GM18861 (cell line): Measurements from ENCODE around the gene ENTHD1.
"Not testable (repeated sequence)": the region's sequence is repeated elsewhere in the genome, so short reads cannot be mapped to it uniquely, and the experiment has no call there.

ENCODE experiments used
- ATAC-seq: cut with Tn5 transposase; IDR thresholded peaks from one replicate; pipeline ENCODE4 v1.9.1; 2021; ENCODE audit not compliant: unreplicated experiment

Gene ENTHD1

DNA sequence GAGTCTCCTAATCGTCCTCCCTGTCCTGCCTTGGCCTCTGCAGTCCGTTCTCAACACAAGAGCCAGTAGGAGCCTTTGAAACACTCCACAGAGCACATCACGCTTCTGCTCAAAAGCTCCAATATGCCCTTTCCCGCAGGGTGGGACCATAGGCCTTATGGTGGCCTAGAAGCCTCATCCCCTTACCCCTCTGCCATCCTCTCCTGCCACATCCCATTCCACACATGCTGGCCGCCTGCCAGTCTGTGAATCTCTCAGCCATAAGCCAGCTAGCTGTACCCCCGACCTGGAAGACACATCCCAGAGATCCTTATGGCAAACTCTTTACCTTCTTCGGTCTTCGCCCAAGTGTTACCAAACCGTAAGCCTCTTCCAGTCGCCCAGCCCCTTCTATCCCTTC, 157.8 kb downstream of the ENTHD1 start:
- ATAC-seq: no peak

DNA sequence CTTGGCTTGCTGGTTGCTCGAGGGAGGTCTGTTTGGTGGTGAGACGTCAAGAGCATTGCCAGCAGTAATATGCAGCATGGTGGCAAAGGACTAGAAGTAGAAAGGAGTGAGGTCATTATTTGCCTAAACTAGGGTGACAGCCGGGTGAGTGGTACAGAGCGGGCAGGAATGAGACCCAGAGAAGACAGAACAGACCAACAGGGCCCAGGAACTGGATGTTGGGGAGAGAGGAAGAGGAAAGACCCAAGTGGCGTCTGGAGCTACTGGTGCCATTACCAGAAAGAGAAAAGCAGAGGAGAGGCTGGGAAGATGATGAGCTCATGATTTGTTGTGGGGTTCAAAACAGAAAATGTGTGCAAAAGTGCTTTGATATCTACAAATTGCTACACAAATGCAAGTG, 158.7 kb downstream of the ENTHD1 start:
- ATAC-seq: no peak

DNA sequence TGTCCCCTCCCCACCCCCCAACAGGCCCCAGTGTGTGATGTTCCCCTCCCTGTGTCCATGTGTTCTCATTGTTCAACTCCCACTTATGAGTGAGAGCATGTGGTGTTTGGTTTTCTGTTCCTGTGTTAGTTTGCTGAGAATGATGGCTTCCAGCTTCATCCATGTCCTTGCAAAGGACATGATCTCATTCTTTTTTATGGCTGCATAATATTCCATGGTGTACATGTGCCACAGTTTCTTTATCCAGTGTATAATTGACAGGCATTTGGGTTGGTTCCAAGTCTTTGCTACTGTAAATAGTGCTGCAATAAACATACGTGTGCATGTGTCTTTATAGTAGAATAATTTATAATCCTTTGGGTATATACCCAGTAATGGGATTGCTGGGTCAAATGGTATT, 159.5 kb downstream of the ENTHD1 start:
- not testable (repeated sequence) for ATAC-seq

DNA sequence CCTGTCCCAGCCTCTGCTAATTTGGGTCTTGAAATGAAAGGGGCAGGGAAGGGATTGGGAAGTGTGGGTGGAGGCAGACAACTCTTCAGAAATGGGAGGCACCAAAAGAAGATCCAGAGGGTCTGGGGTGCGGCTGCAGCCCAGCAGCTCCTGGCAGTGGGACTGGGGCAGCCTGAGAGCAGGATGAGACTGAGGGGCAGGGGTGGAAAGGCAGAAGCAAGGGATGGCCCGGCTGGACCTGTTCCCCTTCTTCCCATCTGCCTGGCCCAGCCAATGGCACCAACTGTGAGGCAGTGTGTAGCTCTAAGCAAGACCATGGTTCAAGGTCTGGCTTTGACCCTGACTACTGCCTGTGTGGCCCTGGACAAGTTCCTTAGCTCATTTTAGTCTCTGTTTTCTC, 160.4 kb downstream of the ENTHD1 start:
- no peak for ATAC-seq

DNA sequence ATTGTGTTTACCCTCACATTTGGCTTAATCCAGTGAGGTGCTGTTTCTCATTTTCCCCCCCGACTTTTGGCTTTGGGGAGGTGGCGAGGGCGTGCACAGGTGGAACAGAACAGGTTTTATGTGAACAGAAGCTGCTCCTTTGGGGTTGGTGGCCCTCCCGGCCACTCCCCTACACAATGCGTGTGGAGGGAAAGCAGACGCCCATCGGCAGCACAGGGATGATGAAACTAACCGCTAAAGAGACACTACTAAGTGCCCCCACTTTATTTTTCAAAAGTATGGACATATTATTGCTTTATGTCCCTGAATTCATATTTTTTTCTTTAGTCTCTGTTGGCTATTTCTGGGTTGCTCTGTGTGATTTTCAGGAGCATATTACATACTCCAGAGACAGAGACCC, 160.9 kb downstream of the ENTHD1 start:
- ATAC-seq: no peak

DNA sequence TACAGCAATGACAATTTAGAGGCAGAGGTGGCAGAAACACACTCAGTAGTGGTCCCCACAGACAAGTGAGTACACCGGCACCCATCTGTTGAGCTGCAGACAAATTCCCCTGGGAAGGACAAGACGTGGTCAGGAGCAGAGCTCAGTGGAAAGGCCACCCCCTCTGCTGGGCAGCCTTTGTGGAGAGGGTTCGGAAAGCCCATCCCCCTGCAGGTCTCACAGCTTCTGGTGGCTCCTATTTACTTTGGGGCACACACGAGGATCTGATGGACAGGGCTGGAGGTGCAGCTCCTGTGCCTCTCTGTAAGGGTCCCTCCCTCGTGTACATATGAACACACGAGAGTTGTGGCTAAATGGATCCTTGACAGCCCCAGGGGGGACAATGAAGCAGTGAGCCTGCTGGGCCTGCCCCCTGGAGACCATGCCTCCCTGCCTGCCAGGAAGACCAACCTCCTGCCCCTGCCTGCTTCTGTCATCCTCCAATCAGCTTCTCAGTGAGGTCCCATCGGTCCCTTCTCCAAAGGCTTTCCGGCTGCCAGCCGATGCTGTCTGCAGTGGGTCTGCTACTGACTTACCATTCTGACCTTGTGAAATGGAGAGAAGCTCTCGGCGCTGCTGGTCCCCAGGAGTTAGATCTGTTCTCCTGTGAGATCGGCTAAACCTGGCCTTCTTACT, 161.5 kb downstream of the ENTHD1 start:
- no peak for ATAC-seq

DNA sequence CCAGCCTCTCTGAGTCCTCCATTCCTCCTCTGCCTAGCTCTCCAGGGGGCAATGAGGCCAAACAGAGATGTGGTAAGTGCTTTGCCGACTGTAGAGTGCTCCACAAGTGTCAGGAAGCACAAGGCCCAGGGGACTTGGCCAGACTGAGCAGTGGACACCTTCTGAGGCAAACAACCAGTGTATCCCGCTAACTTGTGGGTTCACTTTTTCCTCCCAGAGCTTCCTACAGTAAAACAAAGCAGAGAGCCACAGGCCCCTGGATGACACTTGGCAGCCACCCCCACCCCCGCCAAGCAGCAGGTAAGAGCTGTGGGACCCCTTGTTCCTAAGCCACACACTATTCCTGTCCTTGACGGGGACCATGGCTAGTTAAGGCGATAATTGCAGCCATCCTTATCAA, 162.1 kb downstream of the ENTHD1 start:
- no peak for ATAC-seq

DNA sequence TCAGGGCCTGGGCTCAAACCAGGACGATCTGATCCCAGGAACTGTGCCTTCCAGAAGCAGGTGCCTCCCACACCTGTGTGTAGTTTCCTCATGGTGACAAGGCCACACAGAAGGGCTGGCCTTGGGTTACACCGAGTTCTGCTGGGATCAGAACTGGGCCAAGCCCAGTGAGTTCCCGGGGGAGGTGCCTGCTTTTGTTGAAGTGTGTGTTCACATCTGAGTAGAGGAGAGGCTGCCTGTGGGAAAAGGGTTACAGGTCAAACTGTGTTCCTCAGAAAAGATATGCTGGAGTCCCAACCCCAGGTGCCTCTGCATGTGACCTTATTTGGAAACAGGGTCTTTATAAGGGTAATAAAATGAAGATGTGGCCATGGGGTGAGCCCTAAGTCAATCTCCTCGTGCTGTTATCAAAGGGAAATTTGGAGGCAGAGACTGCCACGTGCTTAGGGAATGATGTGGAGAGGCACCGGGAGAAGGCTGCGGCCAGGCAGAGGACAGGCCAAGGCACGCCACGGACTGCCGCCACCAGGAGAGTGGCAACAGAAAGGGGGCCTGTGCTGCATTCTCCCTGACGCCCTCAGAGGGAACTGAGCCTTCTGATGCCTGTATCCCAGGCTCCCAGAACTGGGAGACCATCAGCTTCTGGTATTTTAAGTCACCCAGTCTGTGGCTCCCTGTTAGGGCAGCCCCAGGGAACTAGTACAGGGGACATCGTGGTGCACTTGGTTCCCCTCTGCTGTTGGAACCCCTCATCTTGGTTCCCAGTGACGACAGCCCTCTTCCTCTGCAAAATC, 164.2 kb downstream of the ENTHD1 start:
- ATAC-seq: no peak

DNA sequence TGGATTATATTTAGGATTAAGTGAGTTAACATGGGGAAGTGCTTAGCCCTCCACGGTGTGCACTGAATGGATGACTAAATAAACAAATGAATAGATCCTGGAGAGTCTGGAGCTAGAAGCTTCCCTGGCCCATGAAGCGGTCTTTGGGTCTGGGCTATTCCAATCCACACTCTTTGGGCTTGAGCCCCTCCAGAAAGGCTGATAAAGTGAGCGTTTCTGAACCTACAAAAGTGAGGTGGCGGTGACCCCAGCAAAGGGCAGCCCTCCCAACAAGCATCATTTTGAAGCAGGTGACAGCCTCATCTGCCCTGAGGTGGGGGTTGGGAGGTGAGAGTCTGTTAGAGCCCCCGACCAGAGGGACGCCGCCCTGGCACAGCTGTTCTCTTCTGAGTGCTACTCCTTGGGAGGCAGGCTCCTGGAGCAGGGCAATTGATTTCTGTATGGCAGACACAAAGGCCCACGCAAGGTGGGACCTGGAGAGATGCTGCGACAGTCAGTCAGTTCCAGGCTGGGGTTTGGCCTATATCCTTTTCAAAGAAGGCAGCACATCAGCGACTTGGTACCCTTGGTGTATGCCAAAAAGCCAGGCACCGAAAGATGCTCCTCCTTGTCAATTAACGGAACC, 165.2 kb downstream of the ENTHD1 start:
- no peak for ATAC-seq

DNA sequence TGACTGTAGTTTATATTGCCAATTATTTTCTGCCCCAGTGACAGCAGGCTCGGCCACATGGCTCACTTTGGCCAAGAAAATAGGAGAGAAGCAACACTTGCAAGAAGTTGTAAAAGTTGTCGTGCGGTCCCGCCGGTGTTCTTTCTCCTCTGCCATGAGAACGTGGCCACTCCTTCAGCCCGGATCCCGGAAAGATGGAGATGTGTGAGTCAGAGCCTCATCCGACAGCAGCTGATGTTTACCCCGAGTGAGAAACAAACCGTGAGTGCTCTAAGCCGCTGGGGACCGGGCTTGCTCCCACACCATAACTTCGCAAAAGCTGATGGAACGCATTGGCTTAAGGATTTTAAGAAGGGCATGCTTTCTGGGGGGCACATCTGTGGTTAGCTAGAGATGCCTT, 166.0 kb downstream of the ENTHD1 start:
- no peak for ATAC-seq

DNA sequence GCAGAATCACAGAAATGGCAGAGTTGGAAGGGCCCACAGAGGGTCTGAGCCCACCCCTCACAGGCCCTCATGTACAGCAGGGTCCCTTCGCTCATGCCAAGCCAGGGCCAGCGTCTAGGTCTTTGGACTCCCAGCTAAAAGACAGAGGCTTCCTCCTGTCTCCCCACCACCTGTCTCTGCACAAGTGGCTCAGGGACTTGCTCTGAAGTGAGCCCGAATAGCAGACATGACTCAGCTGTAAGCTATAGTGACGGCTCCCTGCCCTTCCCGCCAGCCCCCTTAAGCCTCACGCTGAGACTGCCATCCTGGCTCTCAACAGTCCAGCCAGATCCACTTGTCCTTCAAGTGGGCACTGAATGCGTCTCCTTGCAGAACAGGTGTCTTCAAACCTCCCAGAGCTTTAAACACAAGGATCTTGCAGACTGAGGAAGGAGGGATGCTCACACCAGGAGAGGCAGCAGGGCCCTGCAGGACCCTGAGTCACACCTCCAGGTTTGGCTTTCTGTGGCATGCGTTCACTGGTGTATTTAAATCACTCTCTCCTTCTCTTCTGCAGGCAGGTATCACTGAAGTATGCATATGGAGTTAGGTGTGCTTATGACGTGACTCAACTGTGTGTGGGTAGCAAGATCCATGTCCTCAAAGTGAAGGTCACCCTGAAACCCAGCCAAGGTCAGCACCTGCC, 168.1 kb downstream of the ENTHD1 start:
- ATAC-seq: no peak

DNA sequence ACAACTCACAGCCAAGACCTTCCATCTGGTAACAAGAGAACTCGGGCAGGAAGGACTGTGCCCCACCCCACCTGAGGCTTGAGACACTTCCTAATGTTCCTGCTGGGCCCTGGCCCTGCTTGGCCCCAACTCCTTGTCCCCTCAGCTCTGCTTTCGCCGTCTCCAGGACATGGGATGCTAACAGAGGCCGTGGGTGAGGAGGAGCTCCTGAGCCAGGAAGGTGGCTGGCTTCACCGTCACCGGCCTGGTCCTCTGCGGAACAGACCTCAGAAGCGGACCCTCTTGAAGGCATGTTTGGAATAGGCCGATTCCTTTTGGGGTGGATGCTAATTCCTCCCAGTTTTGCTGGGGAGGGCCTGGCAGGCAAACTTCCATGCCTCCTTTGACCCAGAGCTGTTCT, 168.7 kb downstream of the ENTHD1 start:
- no peak for ATAC-seq

DNA sequence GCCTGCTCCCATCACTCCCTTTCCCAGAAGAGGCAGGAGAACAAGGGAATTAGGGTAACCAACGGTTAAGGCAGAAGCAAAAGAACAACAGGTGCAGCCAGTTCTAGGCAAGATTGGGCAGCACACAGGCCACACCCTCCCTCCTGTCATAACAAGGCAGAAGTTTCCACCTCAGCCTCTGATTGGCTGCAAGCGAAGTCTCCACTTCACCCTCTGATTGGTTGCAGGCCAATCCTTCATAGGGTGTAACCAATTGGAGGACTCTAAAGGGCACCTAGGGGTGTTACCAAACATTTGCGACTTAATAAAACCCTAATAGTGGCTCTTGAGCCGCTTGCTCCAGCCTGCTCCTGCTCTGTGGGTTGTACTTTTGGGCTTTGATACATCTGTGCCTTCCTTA, 169.2 kb downstream of the ENTHD1 start:
- no peak for ATAC-seq

DNA sequence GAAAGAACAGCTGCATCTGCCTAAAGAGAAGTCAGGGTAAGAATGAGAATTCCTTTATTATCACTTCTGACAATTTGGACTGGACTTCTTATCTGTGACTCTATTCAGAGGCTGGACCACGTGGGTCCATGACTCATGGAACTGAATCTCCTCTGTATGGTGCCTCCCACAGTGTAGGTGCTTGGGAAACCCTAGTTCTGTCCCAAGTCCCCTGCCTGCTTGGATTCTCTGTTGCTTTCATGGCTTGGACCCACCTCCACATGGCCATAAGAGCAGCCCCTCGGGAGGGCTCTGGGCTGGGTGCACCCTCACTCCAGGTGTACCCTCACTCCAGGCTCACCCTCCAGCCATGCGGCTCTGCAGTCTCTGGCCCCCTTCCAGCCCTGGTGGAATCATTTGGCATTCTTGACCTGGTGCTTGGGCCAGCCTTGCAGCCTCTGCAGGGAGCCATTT, 169.6 kb downstream of the ENTHD1 start:
- no peak for ATAC-seq

DNA sequence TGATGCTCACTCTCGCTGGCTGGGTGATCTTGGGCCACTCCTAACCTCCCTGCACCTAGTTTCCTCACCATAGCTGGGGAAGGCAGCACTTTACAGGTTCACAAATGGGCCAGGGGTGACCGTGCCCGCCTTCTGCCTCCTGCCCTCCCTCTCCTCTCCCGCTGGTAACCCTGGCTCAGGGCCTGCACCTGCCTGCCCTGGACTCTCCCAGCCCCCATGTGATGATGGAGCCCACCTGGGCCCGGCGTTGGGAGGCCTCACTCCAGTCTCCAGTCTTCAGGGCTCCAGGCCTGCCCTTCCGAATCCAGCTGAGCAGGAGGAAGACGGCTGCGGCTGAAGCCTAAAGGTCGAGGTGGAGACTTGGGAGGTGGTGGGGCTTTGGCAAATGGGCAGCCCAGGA, 170.1 kb downstream of the ENTHD1 start:
- ATAC-seq: no peak

DNA sequence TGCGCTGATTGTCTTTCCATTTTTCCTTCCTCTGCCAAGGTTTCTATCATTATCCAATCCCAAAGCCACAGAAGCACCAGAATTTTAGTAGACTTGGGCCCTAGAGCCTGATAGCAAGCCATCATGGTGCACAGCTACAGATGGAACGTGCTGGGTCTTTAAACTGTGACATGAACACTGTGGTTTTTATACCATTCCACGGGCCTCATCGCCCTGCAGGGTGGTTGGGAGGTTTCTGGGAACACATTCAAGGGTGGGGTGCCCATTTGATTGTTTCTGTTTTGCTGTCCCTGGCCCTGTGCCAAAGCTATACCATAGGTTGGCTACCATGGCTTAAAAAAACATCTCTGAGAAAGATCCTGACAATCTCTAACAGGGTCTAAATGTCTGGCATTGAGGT, 171.1 kb downstream of the ENTHD1 start:
- no peak for ATAC-seq

DNA sequence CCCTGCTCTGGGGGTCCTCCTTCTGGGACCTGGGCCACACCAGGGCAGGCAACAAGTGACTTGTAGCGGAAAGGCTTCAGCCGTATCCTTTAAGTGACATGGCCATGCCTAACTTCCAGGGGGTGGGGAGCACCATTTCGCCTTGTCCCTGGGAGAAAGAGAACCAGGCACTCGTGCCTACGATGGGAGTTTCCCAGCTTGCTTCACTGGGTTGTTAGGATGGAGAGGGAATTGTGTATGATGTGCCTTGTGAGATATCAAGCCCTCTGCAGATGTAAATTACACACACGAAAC, 171.6 kb downstream of the ENTHD1 start:
- no peak for ATAC-seq

DNA sequence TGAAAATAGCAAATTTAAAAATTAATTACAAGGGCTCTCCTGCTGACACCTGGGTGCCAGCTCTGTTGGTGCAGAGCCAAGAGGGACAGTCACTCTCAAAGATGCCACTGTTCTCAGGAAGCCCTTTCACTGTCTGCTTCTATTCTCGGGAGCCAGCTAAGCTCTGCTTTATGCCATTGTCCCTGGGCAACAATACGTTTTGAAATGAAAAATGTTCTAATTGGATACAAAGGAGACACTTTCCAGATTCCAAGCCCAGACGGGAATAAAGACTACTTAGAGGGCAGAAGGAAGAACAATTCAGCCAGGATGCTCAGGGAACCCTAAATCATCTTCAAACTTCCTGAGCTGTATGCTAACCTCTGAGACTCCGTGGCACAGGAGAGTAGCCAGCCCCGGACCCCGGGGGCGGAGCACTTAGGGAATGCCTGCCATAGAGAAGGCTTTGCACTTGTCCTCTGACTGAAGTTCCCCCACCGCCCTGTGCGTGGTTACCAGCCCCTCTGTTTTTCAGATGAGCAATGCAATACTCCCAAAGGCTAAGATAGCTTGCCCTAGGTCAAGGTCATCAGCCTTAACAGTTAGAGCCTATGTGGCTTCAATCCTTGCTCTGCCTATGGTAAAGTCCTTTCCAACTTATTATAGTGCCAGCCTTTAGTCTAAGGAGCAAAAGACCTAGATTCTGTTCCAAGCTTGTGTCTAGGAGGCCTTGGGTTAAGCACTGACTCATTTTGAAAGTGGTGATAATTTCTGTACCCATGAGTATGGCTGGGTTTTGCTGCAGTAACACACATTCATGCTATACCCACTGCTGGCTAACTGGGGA, 172.1 kb downstream of the ENTHD1 start:
- no peak for ATAC-seq

DNA sequence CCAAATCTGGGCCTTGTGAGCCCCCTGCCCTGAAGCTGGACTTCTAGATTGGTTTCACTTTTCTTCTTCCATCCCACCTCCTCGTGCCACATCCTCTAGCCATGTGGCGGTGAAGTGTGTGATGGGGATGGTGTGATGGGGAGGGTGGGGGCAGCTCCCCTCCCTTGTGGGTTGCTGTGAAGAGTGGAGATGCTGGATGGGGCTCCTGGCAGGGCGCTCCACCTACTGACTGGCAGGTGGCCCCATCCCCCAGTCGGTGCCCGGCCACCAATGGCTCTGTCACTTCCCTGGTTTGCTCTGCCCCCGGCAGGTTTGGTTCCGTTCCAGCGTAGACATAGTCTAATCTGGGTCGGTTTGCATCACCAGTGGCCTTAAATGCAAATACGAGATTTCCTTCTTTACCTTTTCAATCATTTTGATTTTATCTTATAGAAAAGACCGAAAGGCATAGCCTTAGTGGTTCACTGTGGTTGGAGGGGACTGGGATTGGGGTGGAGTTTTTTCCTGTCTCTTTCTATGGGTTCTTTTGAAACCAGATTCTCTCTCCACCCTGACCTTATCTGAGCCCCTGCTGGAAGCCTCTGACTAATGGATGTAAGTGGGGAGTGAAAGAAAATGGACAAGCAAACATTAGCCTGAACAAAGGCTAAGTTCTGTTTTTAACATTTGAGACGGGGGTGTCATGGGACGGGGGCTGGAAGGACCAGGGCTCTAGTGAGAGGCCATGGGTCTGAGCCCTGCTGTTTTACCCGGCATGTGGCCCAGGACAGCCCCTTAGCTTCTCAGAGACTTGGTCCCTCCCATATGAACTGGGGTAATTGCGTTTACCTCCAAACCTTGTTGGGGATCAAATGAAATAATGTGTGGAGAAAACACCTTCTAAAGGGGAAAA, 173.8 kb downstream of the ENTHD1 start:
- no peak for ATAC-seq

DNA sequence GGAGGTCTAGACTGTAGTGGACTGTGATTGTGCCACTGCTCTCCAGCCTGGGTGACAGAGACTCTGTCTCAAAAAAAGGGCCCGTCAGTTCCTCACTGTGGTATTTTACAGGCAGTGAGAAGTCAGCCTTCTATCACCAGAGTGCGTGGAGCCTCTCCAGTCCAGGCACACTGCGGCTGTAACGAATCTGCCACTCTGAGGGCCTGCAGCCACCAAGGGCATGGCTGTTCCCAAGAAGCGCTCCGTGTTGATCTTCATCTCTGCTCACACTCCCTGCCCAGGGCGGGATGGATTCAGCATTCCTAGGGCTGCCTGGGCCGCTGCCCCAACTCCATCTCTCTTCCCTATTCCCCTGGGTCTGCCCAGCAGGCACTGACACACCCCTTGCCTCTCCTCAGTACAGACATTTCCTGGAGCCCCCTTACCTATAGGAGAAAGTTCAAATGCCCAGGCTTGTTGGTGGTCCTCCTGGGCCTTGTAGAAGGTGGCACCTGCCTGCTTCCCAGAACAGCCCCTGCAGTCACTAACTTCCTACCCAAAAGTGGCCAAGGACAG, 174.6 kb downstream of the ENTHD1 start:
- no peak for ATAC-seq
